Stimulated activated CD4-positive, alpha-beta T cell treated with anti-CD3 and anti-CD28 coated beads, Interleukin-1b, Interleukin-23, amount 100 ng/mL, for 48 hours (primary cell): ENCODE results near the gene INPP4B.

ENCODE experiments used
- DNase-seq: peaks from one replicate; pipeline ENCODE4 v3.0.0-alpha.2; 2020

INPP4B gene

GRCh38 chr4:142566777-142567176, 279.3 kb downstream of the INPP4B start:
- no peak for DNase-seq

GRCh38 chr4:142566243-142566642, 279.9 kb downstream of the INPP4B start:
- no peak for DNase-seq

GRCh38 chr4:142565771-142566170, 280.3 kb downstream of the INPP4B start:
- DNase-seq = no peak

DNA sequence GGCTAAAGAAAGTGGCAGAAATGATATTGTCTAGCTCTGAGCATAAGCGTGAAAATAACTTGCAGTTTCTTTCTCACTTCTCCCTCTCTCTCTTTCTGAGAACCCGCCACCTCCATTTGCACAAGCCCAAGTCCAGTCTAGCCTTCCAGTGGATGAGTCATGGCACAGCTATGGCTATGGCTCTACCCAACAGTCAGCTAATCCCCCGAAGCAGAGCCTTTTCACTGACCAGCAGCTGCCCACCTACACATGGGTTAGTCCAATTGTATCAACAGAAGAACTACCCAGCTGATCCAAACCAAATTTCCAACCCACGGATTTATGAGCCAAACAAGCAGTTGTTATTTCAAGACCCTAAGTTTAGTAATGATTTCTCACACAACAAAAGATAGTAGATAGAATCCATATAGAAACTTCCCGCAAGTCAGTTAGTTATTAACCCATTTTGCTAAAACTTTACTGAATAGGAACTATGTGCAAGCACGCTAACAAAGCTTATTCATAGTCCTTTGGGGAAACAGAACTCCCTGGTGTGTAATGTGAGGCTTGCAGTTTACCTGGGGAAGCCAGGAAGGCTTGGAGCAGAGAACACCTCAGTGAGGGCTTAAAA, 282.3 kb downstream of the INPP4B start:
- no peak for DNase-seq

DNA sequence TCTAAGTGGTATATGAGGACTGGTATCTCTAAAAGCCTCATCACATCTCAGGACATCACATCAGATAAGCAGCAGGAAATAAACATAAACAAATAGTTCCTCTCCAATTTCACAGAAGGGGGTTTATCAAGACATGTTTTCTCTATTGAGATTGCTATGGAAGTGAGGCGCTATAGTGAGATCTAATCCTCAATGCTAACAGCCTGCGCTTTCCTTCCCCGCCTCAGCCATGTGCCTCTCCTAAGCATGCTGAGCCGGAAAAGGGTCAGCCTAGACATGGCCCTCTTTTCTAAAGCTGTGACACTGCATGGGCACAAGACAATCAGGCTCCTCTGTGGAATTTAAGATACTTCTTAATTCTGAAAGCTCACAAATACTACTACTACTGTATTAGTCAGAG, 286.1 kb downstream of the INPP4B start:
- no peak for DNase-seq

DNA sequence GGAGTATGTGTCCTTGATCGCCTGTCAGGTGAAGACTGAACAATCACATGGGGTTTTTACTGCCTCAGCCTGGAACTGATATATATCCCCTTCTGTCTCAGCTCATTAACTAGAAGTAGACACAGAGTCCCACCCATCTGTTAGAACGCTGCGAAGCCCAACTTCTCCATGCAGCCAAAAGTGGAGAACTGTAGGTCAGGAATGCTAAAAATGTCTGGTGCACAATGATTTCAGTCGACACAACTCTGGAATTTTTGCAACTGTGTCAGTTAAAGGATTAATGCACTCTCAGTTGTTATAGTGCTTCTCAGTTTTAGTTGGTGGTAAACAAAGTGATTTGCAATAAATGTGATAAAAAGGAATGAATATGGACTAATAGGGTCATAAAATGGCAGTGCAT, 287.2 kb downstream of the INPP4B start:
- no peak for DNase-seq

GRCh38 chr4:142557239-142557801, 288.8 kb downstream of the INPP4B start:
- DNase-seq = no peak

- DNase-seq = no peak
Observed at GRCh38 chr4:142556570-142557238, 289.4 kb downstream of the INPP4B start.

GRCh38 chr4:142556048-142556447, 290.1 kb downstream of the INPP4B start:
- no peak for DNase-seq

- no peak for DNase-seq
Observed at GRCh38 chr4:142554412-142554811, 291.7 kb downstream of the INPP4B start.

DNA sequence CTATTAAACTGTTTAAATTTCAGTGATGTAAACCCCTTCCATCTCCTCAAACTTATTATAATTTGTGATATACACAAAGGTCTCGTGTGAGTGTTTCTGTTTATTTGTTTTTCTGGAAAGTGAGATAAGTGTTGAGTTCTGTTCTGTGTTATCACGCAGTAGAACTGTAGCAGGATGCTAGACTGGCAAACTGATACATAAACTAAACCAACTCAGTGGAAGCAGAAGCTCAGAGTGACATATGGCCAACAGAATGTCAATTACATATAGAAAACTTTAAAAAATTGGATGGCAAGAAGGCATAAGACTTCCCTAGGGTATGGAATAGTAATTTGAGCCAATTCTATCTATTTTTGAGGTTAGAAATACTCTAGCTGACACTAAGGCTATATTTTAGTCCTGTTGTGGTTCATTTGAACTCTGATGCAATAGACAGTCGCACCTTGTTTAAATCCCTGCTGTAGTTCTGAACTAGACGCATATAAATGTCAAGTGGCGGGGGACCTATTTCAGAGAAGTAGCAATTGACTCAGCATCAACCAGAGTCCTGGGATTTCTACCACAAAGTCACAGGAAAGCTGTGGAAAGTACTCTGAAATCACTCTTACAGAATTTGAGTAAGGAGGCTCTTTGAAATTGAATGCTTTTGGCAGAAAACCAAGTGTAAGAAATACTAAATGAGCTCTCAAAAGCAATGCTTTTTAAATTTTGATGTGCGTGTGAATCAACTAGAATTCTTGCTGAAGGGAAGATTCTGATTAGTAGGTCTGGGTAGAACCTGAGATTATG, 294.4 kb downstream of the INPP4B start:
- DNase-seq = no peak

- no peak for DNase-seq
Observed at GRCh38 chr4:142550965-142551364, 295.1 kb downstream of the INPP4B start.

DNA sequence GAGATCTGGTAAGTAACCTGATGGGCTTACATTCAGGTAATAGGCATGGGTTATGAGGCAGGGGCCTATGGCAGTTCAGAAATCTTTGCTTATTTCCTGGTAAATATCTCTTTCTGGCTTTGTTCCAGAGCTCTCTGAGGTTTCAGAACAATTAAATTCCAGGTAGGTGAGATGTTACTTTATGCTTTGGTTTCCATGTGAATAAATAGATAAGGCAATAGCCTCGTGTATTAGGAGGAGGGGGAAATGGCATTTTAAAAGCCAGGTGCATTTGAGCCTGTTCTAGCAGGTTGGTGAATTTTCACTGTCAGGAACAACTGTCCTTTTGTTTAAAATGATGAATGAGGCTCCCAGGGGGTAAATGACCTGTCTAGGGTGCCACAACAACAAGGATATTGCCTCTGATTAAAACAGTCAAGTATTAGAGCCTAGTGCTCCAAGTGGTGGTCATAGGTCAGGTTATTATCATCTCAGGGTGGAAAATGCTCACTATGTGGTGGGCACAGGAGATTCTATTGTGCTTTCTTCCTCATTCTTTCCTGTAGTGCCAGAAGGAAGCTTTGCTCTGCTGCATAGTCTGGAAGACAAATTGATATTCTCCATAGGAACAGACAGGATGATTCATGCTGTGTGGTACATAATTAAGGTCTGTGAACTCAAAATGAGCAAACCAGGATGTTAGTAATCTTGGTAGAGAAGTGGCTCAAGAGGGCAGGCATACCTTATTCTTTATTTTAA, 296.2 kb downstream of the INPP4B start:
- DNase-seq = no peak

DNA sequence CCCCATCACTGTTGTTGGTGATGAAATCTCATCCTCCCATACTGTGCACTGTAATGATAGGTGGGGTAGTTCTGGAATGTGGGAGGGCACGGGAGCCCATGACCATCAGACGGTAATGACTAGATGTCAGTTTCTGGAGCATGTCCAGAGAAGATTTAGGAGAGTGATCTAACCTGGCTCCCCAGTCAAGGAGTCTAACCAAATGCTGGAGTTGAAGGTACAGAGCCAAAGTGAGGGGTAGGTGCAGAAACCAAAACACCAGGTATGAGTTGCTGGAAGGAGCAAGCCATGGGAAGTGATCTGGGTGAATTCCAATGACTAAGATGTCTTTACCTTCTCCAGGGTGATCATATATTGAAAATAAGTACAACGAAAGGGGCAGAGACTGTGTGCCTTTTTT, 296.9 kb downstream of the INPP4B start:
- no peak for DNase-seq

GRCh38 chr4:142548491-142548890, 297.6 kb downstream of the INPP4B start:
- no peak for DNase-seq

DNA sequence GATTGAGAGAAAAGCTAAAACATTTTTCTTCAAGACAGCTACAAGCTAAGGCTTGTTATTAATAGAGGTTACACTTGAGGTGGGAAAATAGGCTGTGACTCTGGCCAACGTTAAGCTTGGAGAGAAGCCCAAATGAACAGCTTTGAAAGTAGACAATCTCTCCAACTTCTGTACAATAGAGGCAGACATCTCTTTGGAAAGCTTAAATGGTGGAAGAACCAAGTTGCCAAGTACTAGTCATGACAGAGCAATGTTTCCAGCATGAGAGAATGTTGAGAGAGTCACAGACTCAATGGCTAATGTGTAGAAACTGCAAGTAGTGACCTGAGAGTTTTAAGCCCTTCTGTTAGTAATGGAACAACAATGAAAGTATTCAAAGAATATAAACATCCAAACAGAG, 298.1 kb downstream of the INPP4B start:
- no peak for DNase-seq

DNA sequence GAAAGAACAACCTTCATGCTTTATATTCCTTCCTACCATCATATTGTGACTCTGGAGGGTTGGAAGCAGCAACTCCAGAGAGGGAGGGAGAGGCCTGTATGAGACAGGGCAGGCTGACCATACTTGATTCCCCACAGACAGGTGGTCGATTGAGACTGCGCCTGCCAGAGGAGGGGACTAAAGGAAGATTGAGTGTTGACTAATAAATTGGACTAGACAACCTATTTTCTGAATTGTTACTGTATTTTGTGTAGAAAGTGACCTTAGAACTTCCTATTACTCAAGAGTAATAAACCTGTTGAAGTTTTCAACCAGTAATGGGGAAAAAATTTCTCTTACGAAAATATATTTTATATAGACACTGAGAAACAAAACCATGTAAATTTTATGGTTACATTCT, 301.5 kb downstream of the INPP4B start:
- DNase-seq = no peak

DNA sequence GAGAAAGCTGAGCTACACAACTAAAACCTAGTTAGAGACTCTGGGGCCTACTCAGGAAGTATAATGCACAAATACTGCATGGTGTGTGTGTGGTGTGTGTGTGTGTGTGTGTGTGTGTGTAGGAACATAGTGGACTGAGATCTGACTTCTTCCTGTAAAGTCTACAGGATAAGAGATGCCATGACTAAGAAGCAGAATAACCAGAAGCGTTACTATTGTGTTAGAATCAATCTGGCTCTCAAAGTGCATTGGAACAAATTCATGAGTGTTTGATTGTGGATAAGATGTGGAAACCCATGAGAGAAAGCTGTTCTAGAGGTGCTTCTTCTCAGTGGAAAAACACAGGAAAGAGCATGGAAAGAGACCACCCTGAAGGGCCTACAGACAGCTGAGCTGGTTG, 302.1 kb downstream of the INPP4B start:
- DNase-seq = no peak

DNA sequence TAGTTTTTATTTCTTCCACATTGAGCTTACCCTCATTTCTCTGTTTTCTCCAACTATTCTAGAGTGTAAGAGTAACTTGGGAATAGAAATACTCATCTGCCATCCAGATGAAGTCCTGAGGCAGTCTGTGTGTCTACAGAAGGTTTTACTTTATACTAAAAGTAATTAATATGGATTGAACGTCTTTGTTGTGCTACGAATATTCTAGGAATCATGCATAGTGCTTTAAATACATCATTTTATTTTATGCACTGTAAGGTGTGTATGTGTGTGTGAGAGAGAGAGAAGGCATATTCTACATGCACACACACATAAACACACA, 305.7 kb downstream of the INPP4B start:
- no peak for DNase-seq

- DNase-seq = no peak
Observed at GRCh38 chr4:142539796-142540482, 306.2 kb downstream of the INPP4B start.

GRCh38 chr4:142535009-142535408, 311.1 kb downstream of the INPP4B start:
- DNase-seq = no peak

GRCh38 chr4:142532054-142532453, 314.0 kb downstream of the INPP4B start:
- no peak for DNase-seq

DNA sequence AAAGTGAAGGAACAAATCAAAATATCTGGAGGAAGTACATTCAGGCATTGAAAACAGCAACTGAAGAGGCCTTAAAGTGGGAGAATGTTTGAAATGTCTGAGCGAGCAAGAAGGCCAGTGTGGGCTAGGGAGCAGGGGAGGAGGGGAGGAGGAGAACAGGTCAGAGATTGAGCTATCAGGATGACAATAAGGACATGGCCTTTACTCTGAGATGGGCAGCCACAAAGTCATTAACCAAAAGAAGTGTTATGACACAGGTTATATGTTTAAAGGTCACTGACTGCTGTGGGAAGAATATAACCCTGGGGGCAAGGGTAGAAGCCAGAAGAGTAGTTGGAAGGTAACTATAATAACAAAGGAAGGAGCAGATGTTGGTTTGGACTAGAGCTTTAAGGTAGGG, 315.4 kb downstream of the INPP4B start:
- no peak for DNase-seq
